Measurements from ENCODE around the gene SCFD1.

DNA sequence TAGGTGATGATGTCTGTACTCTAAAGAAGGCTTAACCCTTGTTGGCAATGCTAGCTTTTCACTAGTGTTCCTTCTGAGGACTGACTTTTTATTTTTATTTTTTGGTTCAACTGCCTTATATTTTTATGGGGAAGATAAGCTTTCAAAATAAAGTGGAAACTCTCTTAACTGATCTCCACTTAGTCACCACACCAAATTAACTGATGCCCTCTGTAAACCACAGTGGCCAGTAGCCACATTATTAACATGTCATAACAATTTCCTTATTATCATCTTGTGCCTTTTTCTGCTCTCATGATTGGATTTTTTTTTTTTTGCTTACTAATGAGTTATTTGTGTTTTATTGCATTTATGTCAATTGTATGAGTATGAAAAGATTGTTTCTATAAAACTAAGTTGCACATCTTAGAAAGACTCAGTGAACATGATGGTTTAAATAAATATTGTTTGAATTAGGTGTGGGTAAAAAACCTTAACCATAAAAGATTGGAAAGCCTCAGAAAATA, 56.9 kb downstream of the SCFD1 start:
- TF ChIP-seq, protein P1, sequence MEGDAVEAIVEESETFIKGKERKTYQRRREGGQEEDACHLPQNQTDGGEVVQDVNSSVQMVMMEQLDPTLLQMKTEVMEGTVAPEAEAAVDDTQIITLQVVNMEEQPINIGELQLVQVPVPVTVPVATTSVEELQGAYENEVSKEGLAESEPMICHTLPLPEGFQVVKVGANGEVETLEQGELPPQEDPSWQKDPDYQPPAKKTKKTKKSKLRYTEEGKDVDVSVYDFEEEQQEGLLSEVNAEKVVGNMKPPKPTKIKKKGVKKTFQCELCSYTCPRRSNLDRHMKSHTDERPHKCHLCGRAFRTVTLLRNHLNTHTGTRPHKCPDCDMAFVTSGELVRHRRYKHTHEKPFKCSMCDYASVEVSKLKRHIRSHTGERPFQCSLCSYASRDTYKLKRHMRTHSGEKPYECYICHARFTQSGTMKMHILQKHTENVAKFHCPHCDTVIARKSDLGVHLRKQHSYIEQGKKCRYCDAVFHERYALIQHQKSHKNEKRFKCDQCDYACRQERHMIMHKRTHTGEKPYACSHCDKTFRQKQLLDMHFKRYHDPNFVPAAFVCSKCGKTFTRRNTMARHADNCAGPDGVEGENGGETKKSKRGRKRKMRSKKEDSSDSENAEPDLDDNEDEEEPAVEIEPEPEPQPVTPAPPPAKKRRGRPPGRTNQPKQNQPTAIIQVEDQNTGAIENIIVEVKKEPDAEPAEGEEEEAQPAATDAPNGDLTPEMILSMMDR (IDR thresholded peaks at IDR 0.05 in 8 of 11, conservative IDR thresholded peaks at IDR 0.05 in 3 of 11), result no peak
- TF ChIP-seq POLR2A (IDR thresholded peaks at IDR 0.05), result no peak

Data from spleen (tissue), 7 donors.